Stomach (tissue), 4 donors: Measurements from ENCODE around the gene ATAD3B.

ENCODE experiments used
- CTCF ChIP-seq, 7 experiments: fragments of 450-650 bp in 4 of 7; fragments of 200-600 bp in 3 of 7; sonication (generic) in 3 of 7; IDR thresholded peaks; one replicate each; pipeline ENCODE4 v1.5.1; 2016 to 2019; ENCODE audit warnings: antibody characterized with exemption in 7 of 7, control low read depth in 2 of 7, mild to moderate bottlenecking in 1 of 7
- POLR2A ChIP-seq, 4 donors: fragments of 450-650 bp; IDR thresholded peaks; one replicate each; pipeline ENCODE4 v1.6.1; 2016; ENCODE audit warnings: antibody characterized with exemption in 4 of 4, control low read depth in 2 of 4, mild to moderate bottlenecking in 1 of 4, moderate library complexity in 1 of 4

GRCh38 chr1:1477206-1477605 lies 5.6 kb downstream of the ATAD3B start:
- TF ChIP-seq CTCF (IDR thresholded peaks at IDR 0.05) = no peak
- TF ChIP-seq POLR2A (IDR thresholded peaks at IDR 0.05) = no peak
